H9 (cell line): Measurements from ENCODE around the gene FRRS1. TPM values are rescaled to one million over a fixed set of nuclear protein-coding genes. Genes with fewer than 3 reads are reported as not detected.

Experiments
- DNase-seq: peaks from one replicate; pipeline ENCODE4 v3.0.0-alpha.2; 2017
- H2AFZ ChIP-seq: one replicate; pipeline ENCODE4 v1.6.1; 2013; ENCODE audit warnings: mild to moderate bottlenecking, low read length, control low read depth, moderate library complexity
- H2AK5ac ChIP-seq: 2 replicates; pipeline ENCODE4 v1.6.1; 2013; ENCODE audit warnings: low read length, control low read depth, mixed read lengths; ENCODE audit not compliant: insufficient read length
- H2BK120ac ChIP-seq: one replicate; pipeline ENCODE4 v1.6.1; 2013; ENCODE audit warnings: low read depth, mild to moderate bottlenecking, low read length, control low read depth, inconsistent platforms; ENCODE audit not compliant: poor library complexity, severe bottlenecking
- H2BK12ac ChIP-seq: 2 replicates; pipeline ENCODE4 v1.6.1; 2013; ENCODE audit warnings: low read length, control low read depth, mixed read lengths, low read depth; ENCODE audit not compliant: insufficient read length
- H2BK15ac ChIP-seq: 2 replicates; pipeline ENCODE4 v1.6.1; 2013; ENCODE audit warnings: low read depth, low read length, control low read depth
- H2BK20ac ChIP-seq: one replicate; pipeline ENCODE4 v1.6.1; 2013; ENCODE audit warnings: low read depth, mild to moderate bottlenecking, low read length, control low read depth, inconsistent platforms; ENCODE audit not compliant: poor library complexity, severe bottlenecking
- H2BK5ac ChIP-seq: 2 replicates; pipeline ENCODE4 v1.6.1; 2013; ENCODE audit warnings: low read length, control low read depth, mixed read lengths; ENCODE audit not compliant: insufficient read length
- H3K14ac ChIP-seq: 2 replicates; pipeline ENCODE4 v1.6.1; 2013; ENCODE audit warnings: low read length, control low read depth; ENCODE audit not compliant: insufficient read depth
- H3K18ac ChIP-seq: 2 replicates; pipeline ENCODE4 v1.6.1; 2013; ENCODE audit warnings: low read depth, mild to moderate bottlenecking, mixed read lengths, low read length, control low read depth; ENCODE audit not compliant: insufficient read length
- H3K23ac ChIP-seq: 2 replicates; pipeline ENCODE4 v1.6.1; 2013; ENCODE audit warnings: low read length, control low read depth, mixed read lengths, low read depth; ENCODE audit not compliant: insufficient read length
- H3K23me2 ChIP-seq: 2 replicates; pipeline ENCODE4 v1.6.1; 2013; ENCODE audit warnings: low read depth, mild to moderate bottlenecking, mixed read lengths, low read length, control low read depth; ENCODE audit not compliant: insufficient read length, poor library complexity, severe bottlenecking
- H3K27ac ChIP-seq: 2 replicates; pipeline ENCODE4 v1.5.1; 2013; ENCODE audit warnings: low read length, control low read depth, mixed read lengths, low read depth; ENCODE audit not compliant: insufficient read length
- H3K27me3 ChIP-seq: 2 replicates; pipeline ENCODE4 v1.6.1; 2013; ENCODE audit warnings: low read length, control low read depth, inconsistent platforms; ENCODE audit not compliant: insufficient read depth
- H3K4ac ChIP-seq: 2 replicates; pipeline ENCODE4 v1.6.1; 2013; ENCODE audit warnings: low read depth, mild to moderate bottlenecking, control low read depth, inconsistent platforms, low read length, moderate library complexity
- H3K4me1 ChIP-seq: 2 replicates; pipeline ENCODE4 v1.6.1; 2013; ENCODE audit warnings: low read length, control low read depth, inconsistent platforms; ENCODE audit not compliant: insufficient read depth
- H3K4me2 ChIP-seq: 2 replicates; pipeline ENCODE4 v1.6.1; 2013; ENCODE audit warnings: low read length, control low read depth, mixed read lengths; ENCODE audit not compliant: insufficient read length, insufficient read depth
- H3K56ac ChIP-seq: 2 replicates; pipeline ENCODE4 v1.6.1; 2013; ENCODE audit warnings: low read depth, mild to moderate bottlenecking, mixed read lengths, low read length, control low read depth; ENCODE audit not compliant: insufficient read length
- H3K79me1 ChIP-seq: 2 replicates; pipeline ENCODE4 v1.6.1; 2013; ENCODE audit warnings: low read depth, mild to moderate bottlenecking, moderate library complexity, low read length, control low read depth, inconsistent platforms; ENCODE audit not compliant: insufficient read depth, poor library complexity, severe bottlenecking
- H3K79me2 ChIP-seq: 2 replicates; pipeline ENCODE4 v1.6.1; 2013; ENCODE audit warnings: low read length, control low read depth, inconsistent platforms; ENCODE audit not compliant: insufficient read depth
- H3K9ac ChIP-seq: 2 replicates; pipeline ENCODE4 v1.6.1; 2013; ENCODE audit warnings: low read length, control low read depth, mixed read lengths; ENCODE audit not compliant: insufficient read length; ENCODE audit errors: extremely low read depth
- H3K9me3 ChIP-seq: one replicate; pipeline ENCODE4 v1.6.1; 2013; ENCODE audit warnings: low read depth, low read length, inconsistent platforms; ENCODE audit not compliant: control insufficient read depth
- H3T11ph ChIP-seq: one replicate; pipeline ENCODE4 v1.6.1; 2013; ENCODE audit warnings: mild to moderate bottlenecking, low read length, control low read depth, inconsistent platforms
- H4K20me1 ChIP-seq: one replicate; pipeline ENCODE4 v1.6.1; 2013; ENCODE audit not compliant: control insufficient read depth, insufficient read length, insufficient read depth
- H4K5ac ChIP-seq: 2 replicates; pipeline ENCODE4 v1.6.1; 2013; ENCODE audit warnings: low read depth, mild to moderate bottlenecking, mixed read lengths, low read length, control low read depth; ENCODE audit not compliant: insufficient read length
- H4K8ac ChIP-seq: replicated peaks from 2 replicates; pipeline ENCODE4 v1.6.1; 2013; ENCODE audit warnings: low read length, control low read depth, mixed read lengths, low read depth; ENCODE audit not compliant: insufficient read length
- H4K91ac ChIP-seq: 2 replicates; pipeline ENCODE4 v1.6.1; 2013; ENCODE audit warnings: low read depth, mild to moderate bottlenecking, moderate library complexity, mixed read lengths, low read length, control low read depth; ENCODE audit not compliant: insufficient read length
- H3K27ac Mint-ChIP-seq, 3 experiments: 2 replicates in 2 of 3; 3 replicates in 1 of 3; pipeline ENCODE4 v1.8.0; 2020 to 2021; ENCODE audit warnings: mixed read lengths in 3 of 3, mild to moderate bottlenecking in 1 of 3, moderate library complexity in 1 of 3
- H3K27me3 Mint-ChIP-seq: 2 replicates; pipeline ENCODE4 v1.8.0; 2021; ENCODE audit warnings: low read depth, mild to moderate bottlenecking, moderate library complexity, mixed read lengths
- H3K36me3 Mint-ChIP-seq, 3 experiments: 2 replicates in 2 of 3; 3 replicates in 1 of 3; pipeline ENCODE4 v1.8.0; 2020 to 2021; ENCODE audit warnings: low read depth in 3 of 3, mixed read lengths in 3 of 3; ENCODE audit not compliant: insufficient read depth in 1 of 3
- H3K4me1 Mint-ChIP-seq, 2 experiments: 2 replicates each; pipeline ENCODE4 v1.8.0; 2020; ENCODE audit warnings: mixed read lengths in 2 of 2
- H3K4me3 Mint-ChIP-seq, 2 experiments: 2 replicates in 1 of 2; 3 replicates in 1 of 2; pipeline ENCODE4 v1.8.0; 2020 to 2021; ENCODE audit warnings: mild to moderate bottlenecking in 2 of 2, mixed read lengths in 2 of 2, moderate library complexity in 1 of 2
- H3K9me3 Mint-ChIP-seq, 2 experiments: 2 replicates in 1 of 2; 3 replicates in 1 of 2; pipeline ENCODE4 v1.8.0; 2020; ENCODE audit warnings: mild to moderate bottlenecking in 2 of 2, mixed read lengths in 2 of 2, moderate library complexity in 1 of 2
- CTCF ChIP-seq: fragments of 200-600 bp; sonication (generic); conservative IDR thresholded peaks from 3 replicates; pipeline ENCODE4 v1.8.0; 2021; ENCODE audit warnings: antibody characterized with exemption, mild to moderate bottlenecking
- WGBS: extraction: QIAGEN DNeasy Blood & Tissue Kit; methylation state at CpG from one replicate; pipeline ENCODE4 v1.1.7; 2013; ENCODE audit warnings: missing lambda C conversion rate, low lambda C conversion rate, mixed read lengths; ENCODE audit not compliant: insufficient read length; ENCODE audit errors: extremely low coverage; 5-methylcytosine and 5-hydroxymethylcytosine counted together
- total RNA-seq: library from RNA; stranded (reverse); gene quantifications from 2 replicates; pipeline ENCODE4 v1.2.1, GENCODE V29; 2021

The FRRS1 gene
- total RNA-seq, 1 experiment from 2014 or later, result 5.6 TPM

GRCh38 chr1:99669821-99670220, 96.6 kb downstream of the FRRS1 start:
- no CpG with 5 or more reads among the region's 2 CpGs for WGBS
- Histone ChIP-seq H3T11ph (no peak overlapping the region), H3K27me3 (no peaks in the 10 kb centered on the region), H3K4me2 (no peak overlapping the region), H3K9me3 (no peaks in the 10 kb centered on the region), H2AFZ (no peak overlapping the region), H2BK5ac (no peak overlapping the region), H2AK5ac (no peak overlapping the region), H3K14ac (no peak overlapping the region), H3K4me1 (no peaks in the 10 kb centered on the region), H3K79me2 (no peaks in the 10 kb centered on the region), H2BK20ac (no peak overlapping the region), H3K18ac (no peak overlapping the region), H3K56ac (no peak overlapping the region), H3K27ac (no peak overlapping the region), H3K79me1 (no peaks in the 10 kb centered on the region), H2BK15ac (no peak overlapping the region), H4K20me1 (no peaks in the 10 kb centered on the region), H3K23ac (no peak overlapping the region), H2BK12ac (no peak overlapping the region), H4K91ac (no peak overlapping the region), H4K8ac (no peak overlapping the region), H3K4ac (no peak overlapping the region), H2BK120ac (no peak overlapping the region), H3K9ac (no peak overlapping the region), H3K23me2 (no peaks in the 10 kb centered on the region), H4K5ac (no peak overlapping the region)
- no peaks in the 10 kb centered on the region for H3K27me3 Mint-ChIP-seq
- no peaks in the 10 kb centered on the region for H3K36me3 Mint-ChIP-seq
- no peak for TF ChIP-seq CTCF
- no peak overlapping the region for H3K4me3 Mint-ChIP-seq
- DNase-seq, result no peak
- peaks cover 5 to 7% of the 10 kb centered on the region in 2 experiments; a peak in 3 of 4 replicates for H3K4me1 Mint-ChIP-seq
- H3K27ac Mint-ChIP-seq, result 0 out of 7 replicates have a peak overlapping the region, but pooled peaks of 1 of the 3 experiments have one; percentile 17
- no peaks in the 10 kb centered on the region for H3K9me3 Mint-ChIP-seq
